Nucleus accumbens (tissue), 56 donors: ENCODE data around the gene PRDM16.

ENCODE experiments used
- DNase-seq, 56 donors: peaks; one replicate each; lab custom pipeline; 2025; lab: John Stamatoyannopoulos, UW

PRDM16 gene

GRCh38 chr1:3320246-3321152 is 251.5 kb downstream of the PRDM16 start:
- no peak for DNase-seq

GRCh38 chr1:3321559-3322449 is 252.8 kb downstream of the PRDM16 start:
- DNase-seq, result no peak

GRCh38 chr1:3322450-3323020 is 253.5 kb downstream of the PRDM16 start:
- no peak for DNase-seq

- DNase-seq, result peak in 1 of 56 donors; percentile 42
Observed at GRCh38 chr1:3323021-3323795, 254.2 kb downstream of the PRDM16 start.

- no peak for DNase-seq
Observed at GRCh38 chr1:3323796-3324703, 255.0 kb downstream of the PRDM16 start.

- no peak for DNase-seq
Observed at GRCh38 chr1:3324704-3325535, 255.9 kb downstream of the PRDM16 start.

- DNase-seq, result no peak
Observed at GRCh38 chr1:3326516-3327388, 257.7 kb downstream of the PRDM16 start.

- no peak for DNase-seq
Observed at GRCh38 chr1:3327389-3327702, 258.3 kb downstream of the PRDM16 start.

- DNase-seq, result no peak
Observed at GRCh38 chr1:3327936-3328590, 259.1 kb downstream of the PRDM16 start.

GRCh38 chr1:3329640-3330281 is 260.8 kb downstream of the PRDM16 start:
- DNase-seq, result no peak

GRCh38 chr1:3330771-3331245 is 261.8 kb downstream of the PRDM16 start:
- DNase-seq, result no peak

- peak in 33 of 56 donors; percentile 13 to 77 (median 43) for DNase-seq
Observed at GRCh38 chr1:3331564-3331963, 262.6 kb downstream of the PRDM16 start.

- DNase-seq, result no peak
Observed at GRCh38 chr1:3332043-3332442, 263.0 kb downstream of the PRDM16 start.

GRCh38 chr1:3332662-3333061 is 263.7 kb downstream of the PRDM16 start:
- no peak for DNase-seq

GRCh38 chr1:3333903-3334302 is 264.9 kb downstream of the PRDM16 start:
- DNase-seq, result peak in 34 of 56 donors; percentile 14 to 68 (median 35)

- DNase-seq, result peak in 2 of 56 donors; percentile 39 to 40
Observed at GRCh38 chr1:3334366-3334765, 265.4 kb downstream of the PRDM16 start.
